HG03103 (cell line): ENCODE measurements around the gene LHFPL6.

Source experiments
- ATAC-seq: cut with Tn5 transposase; IDR thresholded peaks from one replicate; pipeline ENCODE4 v1.9.1; 2021; ENCODE audit warnings: low read depth; ENCODE audit not compliant: unreplicated experiment

The LHFPL6 gene

GRCh38 chr13:39602614-39603366 is at the start of gene LHFPL6:
LHFPL6 (minus strand) TSS chr13:39603193.
- ATAC-seq = peak; percentile 95

- ATAC-seq = no peak
These were observed 43.1 kb upstream of the LHFPL6 start for GRCh38 chr13:39646122-39646521.

- no peak for ATAC-seq
These were observed 38.7 kb upstream of the LHFPL6 start for GRCh38 chr13:39641645-39642044.

- no peak for ATAC-seq
These were observed 34.9 kb upstream of the LHFPL6 start for GRCh38 chr13:39637890-39638289.

- no peak for ATAC-seq
These were observed 32.6 kb upstream of the LHFPL6 start for GRCh38 chr13:39635564-39635963.

- ATAC-seq = no peak
These were observed 30.0 kb upstream of the LHFPL6 start for GRCh38 chr13:39632994-39633393.

- ATAC-seq = no peak
These were observed 28.3 kb upstream of the LHFPL6 start for GRCh38 chr13:39631307-39631706.

- ATAC-seq = no peak
These were observed 20.5 kb upstream of the LHFPL6 start for GRCh38 chr13:39623466-39623865.

GRCh38 chr13:39618561-39618960 is 15.6 kb upstream of the LHFPL6 start:
- ATAC-seq = no peak

- peak; percentile 74 for ATAC-seq
These were observed 13.2 kb upstream of the LHFPL6 start for GRCh38 chr13:39616087-39616694.

GRCh38 chr13:39612023-39612637 is 9.1 kb upstream of the LHFPL6 start:
- no peak for ATAC-seq

GRCh38 chr13:39607876-39608275 is 4.9 kb upstream of the LHFPL6 start:
- ATAC-seq = no peak

GRCh38 chr13:39605677-39606320 is 2.8 kb upstream of the LHFPL6 start:
- ATAC-seq = no peak

- ATAC-seq = no peak
These were observed 1.8 kb upstream of the LHFPL6 start for GRCh38 chr13:39604756-39605155.

- peak; percentile 19 for ATAC-seq
These were observed 493 bp upstream of the LHFPL6 start for GRCh38 chr13:39603424-39603947.

- peak; percentile 5 for ATAC-seq
These were observed 748 bp downstream of the LHFPL6 start for GRCh38 chr13:39602277-39602613.

- ATAC-seq = no peak
These were observed 1.4 kb downstream of the LHFPL6 start for GRCh38 chr13:39601636-39602035.

- ATAC-seq = no peak
These were observed 2.2 kb downstream of the LHFPL6 start for GRCh38 chr13:39600766-39601165.

- no peak for ATAC-seq
These were observed 3.2 kb downstream of the LHFPL6 start for GRCh38 chr13:39599842-39600241.

GRCh38 chr13:39599012-39599411 is 4.0 kb downstream of the LHFPL6 start:
- no peak for ATAC-seq

- no peak for ATAC-seq
These were observed 5.2 kb downstream of the LHFPL6 start for GRCh38 chr13:39597838-39598237.
